Mononuclear cell (primary cell): ENCODE results near the gene NSD1. TPM values are rescaled to one million over a fixed set of nuclear protein-coding genes. Genes with fewer than 3 reads are reported as not detected.
"Not testable (repeated sequence)": the region's sequence is repeated elsewhere in the genome, so short reads cannot be mapped to it uniquely, and the experiment has no call there.

ENCODE experiments used
- H3K27me3 ChIP-seq: 2 replicates; pipeline ENCODE4 v1.6.0; 2011; ENCODE audit warnings: low read length, control low read depth; ENCODE audit not compliant: insufficient read depth
- H3K4me1 ChIP-seq: 2 replicates; pipeline ENCODE4 v1.5.1; 2011; ENCODE audit warnings: mild to moderate bottlenecking, low read length, control low read depth; ENCODE audit not compliant: insufficient read depth
- H3K4me3 ChIP-seq: 2 replicates; pipeline ENCODE4 v1.5.1; 2011; ENCODE audit warnings: mild to moderate bottlenecking, low read length, moderate library complexity
- H3K9me3 ChIP-seq: 2 replicates; pipeline ENCODE4 v1.5.1; 2011; ENCODE audit warnings: low read depth, mild to moderate bottlenecking, control low read depth, low read length
- total RNA-seq: library from RNA; depleted of rRNA; stranded (reverse); fragments of >200 nt; gene quantifications from one replicate; pipeline ENCODE4 v1.2.3, GENCODE V29; 2012

The NSD1 gene
- total RNA-seq, 1 donor = 69.0 TPM

GRCh38 chr5:177303925-177304391, 170.4 kb downstream of the NSD1 start:
- no peaks in the 10 kb centered on the region for H3K9me3 ChIP-seq
- H3K4me3 ChIP-seq = peak overlapping the region; percentile 75
- no peaks in the 10 kb centered on the region for H3K27me3 ChIP-seq
- peaks cover 87% of the 10 kb centered on the region for H3K4me1 ChIP-seq

GRCh38 chr5:177304392-177305119, 171.0 kb downstream of the NSD1 start:
- peak overlapping the region; percentile 75 for H3K4me3 ChIP-seq
- H3K27me3 ChIP-seq = no peaks in the 10 kb centered on the region
- H3K4me1 ChIP-seq = peaks cover 87% of the 10 kb centered on the region
- H3K9me3 ChIP-seq = no peaks in the 10 kb centered on the region

- not testable (repeated sequence) for H3K9me3 ChIP-seq, H3K27me3 ChIP-seq
- peak overlapping the region; percentile 47 for H3K4me3 ChIP-seq
- peaks cover 86% of the 10 kb centered on the region for H3K4me1 ChIP-seq
These were observed 172.6 kb downstream of the NSD1 start for GRCh38 chr5:177306103-177306640.

DNA sequence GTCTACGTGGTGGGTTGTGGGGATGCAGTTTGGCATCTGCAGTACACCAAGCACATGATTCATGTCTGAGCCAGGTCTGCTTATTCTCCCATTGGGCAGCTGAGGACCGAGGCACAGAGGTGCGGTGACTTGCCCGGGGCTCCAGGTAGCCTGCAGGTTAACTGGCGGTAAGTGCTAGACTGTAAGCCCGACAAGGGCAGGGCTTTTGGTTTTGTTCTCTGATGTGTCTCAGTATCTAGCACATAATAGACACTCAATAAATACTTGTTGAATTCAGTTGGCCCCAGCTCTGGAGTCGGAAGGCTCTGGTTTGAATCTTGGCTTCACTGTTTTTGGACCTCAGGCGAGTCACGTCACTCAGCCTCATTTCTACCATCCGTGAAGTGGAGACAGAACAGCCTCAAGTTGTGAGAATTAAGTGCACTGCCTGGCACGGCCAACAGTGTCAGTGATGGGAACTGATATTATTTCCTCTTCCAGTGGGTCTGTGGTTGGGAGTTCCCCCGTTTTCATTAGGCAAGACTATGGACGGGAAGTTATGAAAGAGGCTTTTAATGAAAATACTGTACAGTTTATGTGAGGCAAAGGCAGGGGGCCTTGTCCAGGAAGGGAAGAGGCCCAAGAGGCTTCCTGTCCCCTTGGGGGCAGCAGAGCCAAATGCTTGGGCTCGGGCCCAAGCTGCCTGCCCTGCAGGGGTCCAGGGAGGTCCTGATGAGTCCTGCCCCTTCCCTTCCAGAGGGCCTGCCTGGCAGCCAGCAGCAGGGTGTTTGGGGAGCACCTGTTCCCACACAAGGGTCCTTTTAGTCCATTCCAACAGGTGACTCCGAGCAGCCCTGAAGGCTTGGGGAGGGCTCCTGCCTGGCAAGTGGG, 173.3 kb downstream of the NSD1 start:
- Histone ChIP-seq H3K27me3 (no peaks in the 10 kb centered on the region), H3K4me1 (peaks cover 86% of the 10 kb centered on the region), H3K4me3 (peak overlapping the region; percentile 47), H3K9me3 (no peaks in the 10 kb centered on the region)

- no peaks in the 10 kb centered on the region for H3K27me3 ChIP-seq
- no peaks in the 10 kb centered on the region for H3K9me3 ChIP-seq
- H3K4me1 ChIP-seq = peaks cover 86% of the 10 kb centered on the region
- H3K4me3 ChIP-seq = peak overlapping the region; percentile 47
These were observed 174.2 kb downstream of the NSD1 start for GRCh38 chr5:177307544-177308363.

GRCh38 chr5:177308740-177309139, 175.2 kb downstream of the NSD1 start:
- H3K9me3 ChIP-seq = no peaks in the 10 kb centered on the region
- peaks cover 94% of the 10 kb centered on the region for H3K4me1 ChIP-seq
- no peak overlapping the region for H3K4me3 ChIP-seq

DNA sequence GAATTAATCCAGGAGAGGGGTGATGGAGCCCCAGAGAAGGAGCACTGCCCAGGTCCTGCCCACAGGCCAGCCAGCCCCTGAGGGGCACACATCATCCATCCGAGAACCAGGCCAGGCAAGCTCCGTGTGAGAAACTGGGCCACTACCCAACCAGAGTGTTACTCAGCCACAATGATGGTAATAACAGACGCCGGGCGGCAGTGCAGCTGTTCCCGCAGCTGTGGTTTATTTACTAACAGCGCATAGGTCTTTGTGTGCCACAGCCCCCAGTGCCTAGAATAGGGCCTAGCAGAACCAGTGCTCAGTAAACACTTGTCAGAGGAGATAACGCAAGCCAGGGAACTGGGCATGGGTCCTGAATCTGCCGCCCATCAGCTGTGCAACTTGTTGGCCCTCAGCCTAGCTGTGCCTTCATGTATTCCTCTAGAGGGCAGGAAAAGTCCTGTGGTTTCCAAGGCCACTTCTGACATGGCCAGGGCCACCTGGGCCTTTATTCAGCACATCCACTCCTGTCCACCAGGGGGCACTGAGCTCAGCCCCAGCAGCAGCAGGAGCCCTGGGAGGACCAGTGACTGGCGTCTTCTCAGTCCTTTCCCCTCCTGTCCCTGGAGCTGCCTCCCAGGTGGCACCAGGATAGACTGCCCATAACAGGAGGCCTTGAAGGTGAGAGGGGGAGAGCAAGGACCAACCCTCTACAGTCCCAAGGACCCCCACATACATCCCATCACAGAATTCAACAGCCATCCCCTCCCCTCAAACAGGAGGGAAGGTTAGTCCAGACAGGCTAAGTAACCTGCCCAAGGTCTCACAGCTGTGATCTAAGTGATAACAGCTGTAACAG, 176.0 kb downstream of the NSD1 start:
- no peak overlapping the region for H3K4me3 ChIP-seq
- H3K27me3 ChIP-seq = no peaks in the 10 kb centered on the region
- H3K9me3 ChIP-seq = no peaks in the 10 kb centered on the region
- peaks cover 90% of the 10 kb centered on the region for H3K4me1 ChIP-seq

More at GRCh38 chr5:177308740-177309139, 175.2 kb downstream of the NSD1 start:
- H3K27me3 ChIP-seq = no peaks in the 10 kb centered on the region

GRCh38 chr5:177310332-177310731, 176.8 kb downstream of the NSD1 start:
- no peaks in the 10 kb centered on the region for H3K9me3 ChIP-seq
- peaks cover 83% of the 10 kb centered on the region for H3K4me1 ChIP-seq
- H3K4me3 ChIP-seq = no peak overlapping the region
- no peaks in the 10 kb centered on the region for H3K27me3 ChIP-seq

- no peak overlapping the region for H3K4me3 ChIP-seq
- H3K9me3 ChIP-seq = no peaks in the 10 kb centered on the region
- H3K4me1 ChIP-seq = peaks cover 77% of the 10 kb centered on the region
- H3K27me3 ChIP-seq = no peaks in the 10 kb centered on the region
These were observed 177.3 kb downstream of the NSD1 start for GRCh38 chr5:177310757-177311391.

GRCh38 chr5:177311392-177311722, 177.8 kb downstream of the NSD1 start:
- Histone ChIP-seq H3K4me3 (peak overlapping the region; percentile 44), H3K27me3 (no peaks in the 10 kb centered on the region), H3K9me3 (no peaks in the 10 kb centered on the region), H3K4me1 (peaks cover 73% of the 10 kb centered on the region)

DNA sequence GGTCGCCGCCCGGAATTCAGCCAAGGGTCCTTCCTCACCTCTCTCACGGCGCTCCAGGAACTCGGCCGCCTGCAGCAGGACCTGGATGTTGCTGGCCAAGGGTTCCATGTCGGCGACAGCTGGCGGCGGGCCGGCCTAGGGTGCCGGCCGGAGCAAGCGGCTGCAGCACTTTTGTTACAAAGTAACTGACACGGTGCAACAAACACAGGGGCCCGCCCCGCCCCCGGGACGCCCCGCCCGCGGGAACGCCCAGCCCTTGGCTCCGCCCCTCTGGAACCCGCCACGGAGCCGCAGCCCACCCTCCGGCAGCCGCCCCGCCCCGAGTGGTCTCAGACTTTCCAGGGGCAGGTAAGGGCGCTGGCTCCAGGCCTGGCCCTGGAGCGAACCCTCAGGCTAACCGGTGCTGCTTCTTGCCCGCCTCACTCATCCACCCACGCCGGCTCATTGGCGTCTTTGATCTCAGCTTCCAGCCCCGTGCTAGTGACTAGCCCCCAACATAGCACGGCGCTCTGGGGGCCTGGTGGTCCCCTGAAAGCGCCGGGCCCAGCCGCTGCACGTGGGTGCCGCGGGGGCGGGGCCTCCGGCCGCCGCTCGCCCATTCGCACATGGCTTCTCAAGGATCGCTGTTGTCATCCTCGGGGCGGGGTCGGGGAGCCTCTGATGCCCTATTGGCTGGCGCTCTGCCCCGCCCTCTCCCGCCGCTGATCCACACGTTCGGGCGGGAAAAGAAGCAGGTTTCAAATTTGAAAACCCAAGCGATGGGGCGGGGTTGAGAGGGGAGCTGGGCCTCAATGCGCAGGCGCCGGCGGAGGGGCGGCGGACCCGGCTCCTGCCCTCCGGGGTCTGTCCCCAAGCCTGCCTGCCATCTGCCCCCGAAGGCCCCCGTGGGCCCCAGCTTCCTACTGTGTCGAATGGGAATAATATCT, 178.4 kb downstream of the NSD1 start, which contains the start of gene MXD3:
TSS of gene MXD3 (minus strand) at position 176 of the 926 bp plus-strand sequence. CDS start at position 108, 68 bp downstream.
- Histone ChIP-seq H3K4me1 (peaks cover 67% of the 10 kb centered on the region), H3K27me3 (no peaks in the 10 kb centered on the region), H3K9me3 (no peaks in the 10 kb centered on the region), H3K4me3 (peak within 1 kb of the TSS; percentile 44)

DNA sequence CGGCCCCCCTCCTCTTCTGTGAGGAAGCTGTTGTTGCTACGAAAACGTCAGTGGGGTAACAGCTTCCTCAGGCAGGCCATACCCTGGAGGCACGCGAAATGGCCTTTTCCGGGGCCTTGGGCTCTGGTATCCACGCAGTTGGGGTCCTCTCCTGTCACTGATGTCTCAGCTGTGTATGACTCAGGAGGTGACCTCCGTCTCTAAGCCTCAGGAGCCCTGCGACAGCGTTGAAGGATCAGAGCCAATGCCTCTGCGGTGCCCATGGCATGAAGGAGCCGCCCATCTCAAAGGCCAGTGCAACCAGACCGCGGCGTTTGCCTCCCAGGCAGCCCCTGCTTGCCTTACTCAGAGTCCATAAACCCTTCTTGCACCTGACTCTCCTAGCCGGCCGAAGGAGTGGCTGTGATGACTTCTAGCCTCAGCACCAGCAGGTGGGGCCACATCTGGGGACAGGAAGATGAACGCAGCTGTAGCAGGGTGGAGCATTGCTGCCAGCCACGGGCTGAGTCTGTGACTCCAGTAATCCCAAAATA, 179.1 kb downstream of the NSD1 start:
- Histone ChIP-seq H3K27me3 (no peaks in the 10 kb centered on the region), H3K4me3 (no peak overlapping the region), H3K9me3 (no peaks in the 10 kb centered on the region), H3K4me1 (peaks cover 61% of the 10 kb centered on the region)
